HepG2 (cell line): ENCODE results near the gene SNAI1. TPM values are rescaled to one million over a fixed set of nuclear protein-coding genes. Genes with fewer than 3 reads are reported as not detected.

Experiments
- ATF7 ChIP-seq, 2 experiments: fragments of 450-650 bp in 1 of 2; sonication (generic) in 1 of 2; formaldehyde crosslinking in 1 of 2; IDR thresholded peaks; 2 replicates each; pipeline versions ENCODE4 v1.4.0 to v1.6.1; 2016 to 2020; ENCODE audit warnings: antibody characterized with exemption in 1 of 2, mild to moderate bottlenecking in 1 of 2, missing genetic modification reagents in 1 of 2
- CBX5 ChIP-seq: sonication (generic); formaldehyde crosslinking; IDR thresholded peaks from 2 replicates; pipeline ENCODE4 v1.4.0; 2020; ENCODE audit warnings: missing genetic modification reagents, borderline replicate concordance
- CC2D1A ChIP-seq: sonication (generic); formaldehyde crosslinking; IDR thresholded peaks from 2 replicates; pipeline ENCODE4 v1.8.1; 2023; ENCODE audit warnings: mild to moderate bottlenecking, missing genetic modification reagents
- DR1 ChIP-seq: sonication (generic); formaldehyde crosslinking; IDR thresholded peaks from 2 replicates; pipeline ENCODE4 v1.8.0; 2021; ENCODE audit warnings: mild to moderate bottlenecking, missing genetic modification reagents, inconsistent platforms
- ERF ChIP-seq: IDR thresholded peaks from 2 replicates; pipeline ENCODE4 v1.6.1; 2018; ENCODE audit warnings: missing biosample characterization, missing genetic modification reagents
- NFE2L1 ChIP-seq: sonication (generic); formaldehyde crosslinking; IDR thresholded peaks from 2 replicates; pipeline ENCODE4 v1.4.0; 2020; ENCODE audit warnings: missing genetic modification reagents, mild to moderate bottlenecking, borderline replicate concordance
- NFIB ChIP-seq: sonication (generic); formaldehyde crosslinking; IDR thresholded peaks from 2 replicates; pipeline ENCODE4 v1.9.0; 2021; ENCODE audit warnings: missing genetic modification reagents, mild to moderate bottlenecking, borderline replicate concordance
- NFYB ChIP-seq: sonication (generic); formaldehyde crosslinking; IDR thresholded peaks from 2 replicates; pipeline ENCODE4 v1.4.0; 2020; ENCODE audit warnings: missing genetic modification reagents
- PATZ1 ChIP-seq: sonication (generic); formaldehyde crosslinking; IDR thresholded peaks from 2 replicates; pipeline ENCODE4 v1.4.0; 2020; ENCODE audit warnings: missing genetic modification reagents
- PHB2 ChIP-seq: fragments of 450-650 bp; IDR thresholded peaks from 2 replicates; pipeline ENCODE4 v1.6.1; 2018; ENCODE audit not compliant: partially characterized antibody
- RBFOX2 ChIP-seq: fragments of 200-400 bp; formaldehyde crosslinking; IDR thresholded peaks from 2 replicates; pipeline ENCODE4 v1.6.1; 2017; ENCODE audit warnings: low read depth, mild to moderate bottlenecking, low read length
- ZBTB49 ChIP-seq: sonication (generic); formaldehyde crosslinking; IDR thresholded peaks from 2 replicates; pipeline ENCODE4 v1.4.0; 2020; ENCODE audit warnings: missing genetic modification reagents, borderline replicate concordance
- ZKSCAN8 ChIP-seq: IDR thresholded peaks from 2 replicates; pipeline ENCODE4 v1.6.1; 2016; ENCODE audit warnings: borderline replicate concordance, missing genetic modification reagents, missing compliant biosample characterization
- ZNF160 ChIP-seq: sonication (generic); formaldehyde crosslinking; IDR thresholded peaks from 2 replicates; pipeline ENCODE4 v1.8.0; 2022; ENCODE audit warnings: mild to moderate bottlenecking, inconsistent platforms, missing genetic modification reagents
- ZNF710 ChIP-seq: sonication (generic); formaldehyde crosslinking; IDR thresholded peaks from 2 replicates; pipeline ENCODE4 v1.5.0; 2020; ENCODE audit warnings: mild to moderate bottlenecking, missing genetic modification reagents, borderline replicate concordance
- ZNF747 ChIP-seq: sonication (generic); formaldehyde crosslinking; IDR thresholded peaks from 2 replicates; pipeline ENCODE4 v1.8.1; 2023; ENCODE audit warnings: missing genetic modification reagents, mild to moderate bottlenecking, borderline replicate concordance
- ZNF770 ChIP-seq: sonication (generic); formaldehyde crosslinking; IDR thresholded peaks from 2 replicates; pipeline ENCODE4 v1.5.0; 2020; ENCODE audit warnings: mild to moderate bottlenecking, missing genetic modification reagents
- ZNF781 ChIP-seq: sonication (generic); formaldehyde crosslinking; IDR thresholded peaks from 2 replicates; pipeline ENCODE4 v1.5.1; 2020; ENCODE audit warnings: borderline replicate concordance, mild to moderate bottlenecking, missing genetic modification reagents; ENCODE audit errors: not compliant biosample characterization
- polyA plus RNA-seq, 8 experiments: library from polyadenylated mRNA; depleted of rRNA in 3 of 8; stranded (reverse) in 7 of 8; unstranded in 1 of 8; fragments of >200 nt; fragmentation: Illumina TruSeq in 4 of 8; extraction: Trizol in 4 of 8; gene quantifications; 2 replicates each; pipeline versions ENCODE4 v1.2.1 to v1.2.3, GENCODE V29; 2011 to 2016; ENCODE audit warnings: low read depth in 4 of 8, missing spikeins in 1 of 8, mixed read lengths in 1 of 8; ENCODE audit not compliant: insufficient read depth in 1 of 8
- total RNA-seq, 5 experiments: library from RNA; depleted of rRNA; stranded (reverse); fragments of >200 nt; fragmentation: Illumina TruSeq; extraction: Trizol; gene quantifications; 2 replicates each; pipeline ENCODE4 v1.2.3, GENCODE V29; 2016; ENCODE audit warnings: low read depth in 1 of 5

The SNAI1 gene
- total and polyA plus RNA-seq, 2 of the 13 experiments (the other 11 are each of a cell fraction or from before 2014, with no cell fraction given), result 1.3 to 1.4 TPM

- TF ChIP-seq ZNF781 (CRISPR knock-in tag) (no peak), CBX5 (CRISPR knock-in tag) (peak; percentile 69), ZNF160 (CRISPR knock-in tag) (0 out of 2 replicates have a peak, but pooled peaks have one; percentile 14), ZNF710 (CRISPR knock-in tag) (peak; percentile 94), NFYB (peak; percentile 32; the same call in 1 of the 2 replicates), NFIB (CRISPR knock-in tag) (no peak), DR1 (CRISPR knock-in tag) (no peak), ATF7 (IDR thresholded peaks at IDR 0.05) (no peak), ATF7 (CRISPR knock-in tag; IDR thresholded peaks at IDR 0.05) (peak; percentile 86; the same call in 1 of the 2 replicates), ZNF747 (CRISPR knock-in tag) (0 out of 2 replicates have a peak, but pooled peaks have one; percentile 31), PATZ1 (CRISPR knock-in tag) (peak; percentile 51; the same call in 1 of the 2 replicates), CC2D1A (CRISPR knock-in tag) (0 out of 2 replicates have a peak, but pooled peaks have one; percentile 37), ERF (CRISPR knock-in tag) (peak; percentile 83; the same call in 1 of the 2 replicates), RBFOX2 (0 out of 2 replicates have a peak, but pooled peaks have one; percentile 37), PHB2 (no peak), NFE2L1 (CRISPR knock-in tag) (peak; percentile 99), ZBTB49 (CRISPR knock-in tag) (no peak), ZNF770 (CRISPR knock-in tag) (peak; percentile 67; the same call in 1 of the 2 replicates), ZKSCAN8 (CRISPR knock-in tag) (no peak)
Measured at GRCh38 chr20:50029697-50030461, 47.1 kb downstream of the SNAI1 start (continued).
